Measurements from ENCODE around the gene MAF.

Gene MAF

DNA sequence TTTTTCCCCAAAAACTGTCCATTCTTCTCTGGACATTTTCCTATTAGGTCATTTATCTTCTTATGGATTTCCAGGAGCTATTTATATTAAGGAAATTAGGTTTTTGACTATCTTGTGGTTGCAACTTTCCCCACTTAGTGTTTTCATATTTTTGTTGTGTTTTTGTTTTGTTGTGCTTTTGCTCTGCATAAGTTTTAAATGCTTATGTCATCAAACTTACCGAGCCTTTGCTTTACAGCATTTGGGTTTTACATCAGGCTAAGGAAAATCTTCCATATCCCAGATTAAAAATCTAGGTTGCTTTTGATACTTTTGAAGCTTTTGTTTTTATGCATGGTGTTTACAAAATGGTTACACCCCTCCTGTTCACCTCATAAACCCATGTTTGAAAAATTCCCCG, 27.5 kb downstream of the MAF start:
- H3K9me3 ChIP-seq (ENCODE audit: insufficient read depth, low read length): no peaks in the 10 kb centered on the region
- H3K4me3 ChIP-seq (ENCODE audit: insufficient read length, low read depth): no peak overlapping the region
- no peaks in the 10 kb centered on the region for H3K36me3 ChIP-seq (ENCODE audit: insufficient read depth, insufficient read length, low read length)
- no peak for DNase-seq (ENCODE audit: low read depth, low spot score)
- TF ChIP-seq YY1 (IDR thresholded peaks at IDR 0.05; ENCODE audit: insufficient read depth, insufficient read length) (no peak), SUZ12 (IDR thresholded peaks at IDR 0.05; ENCODE audit: extremely low read depth, insufficient read depth, insufficient read length) (no peak), ZNF274 (IDR thresholded peaks at IDR 0.05; ENCODE audit: low read depth, low read length) (no peak)
- H3K9ac ChIP-seq (ENCODE audit: insufficient read length, low read depth): no peak overlapping the region
- H3K4me1 ChIP-seq (ENCODE audit: insufficient read depth, insufficient read length): peaks cover 5% of the 10 kb centered on the region
- peaks cover 2% of the 10 kb centered on the region for H3K27me3 ChIP-seq (ENCODE audit: insufficient read depth, insufficient read length)

DNA sequence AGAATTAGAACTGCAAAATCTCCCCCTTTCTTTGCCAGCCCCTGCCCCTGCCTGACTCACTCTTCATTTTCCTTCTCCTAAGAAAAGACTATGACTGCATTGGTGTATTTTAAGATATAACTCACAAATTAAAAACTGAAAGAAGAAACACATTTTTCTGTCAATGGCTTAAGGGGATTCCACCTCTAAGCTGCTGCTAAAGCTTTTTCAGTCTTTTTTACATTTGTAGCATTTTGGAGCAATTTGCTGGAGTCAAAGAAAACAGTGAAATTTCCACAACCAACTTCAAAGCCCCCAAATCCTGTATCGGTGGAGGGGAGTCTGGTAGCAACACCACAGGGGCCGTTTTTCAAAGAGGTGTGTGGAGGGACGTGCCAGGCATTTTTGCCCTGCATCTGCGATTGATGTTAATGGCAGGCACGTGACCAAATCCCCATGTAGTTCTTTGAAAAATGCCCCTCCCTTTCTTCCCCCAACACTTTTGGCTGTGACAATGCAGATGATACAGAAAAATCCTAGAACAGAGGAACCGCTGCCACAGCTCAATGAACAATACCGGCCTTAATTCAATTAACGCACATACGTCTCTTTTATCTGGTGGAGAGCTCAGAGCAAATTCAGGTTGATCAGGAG, 28.5 kb downstream of the MAF start:
- no peak for DNase-seq (ENCODE audit: low read depth, low spot score)
- Histone ChIP-seq H3K4me3 (ENCODE audit: insufficient read length, low read depth) (no peak overlapping the region), H3K4me1 (ENCODE audit: insufficient read depth, insufficient read length) (peaks cover 5% of the 10 kb centered on the region), H3K36me3 (ENCODE audit: insufficient read depth, insufficient read length, low read length) (no peaks in the 10 kb centered on the region), H3K9ac (ENCODE audit: insufficient read length, low read depth) (no peak overlapping the region), H3K9me3 (ENCODE audit: insufficient read depth, low read length) (no peaks in the 10 kb centered on the region), H3K27me3 (ENCODE audit: insufficient read depth, insufficient read length) (peaks cover 2% of the 10 kb centered on the region)
- TF ChIP-seq YY1 (IDR thresholded peaks at IDR 0.05; ENCODE audit: insufficient read depth, insufficient read length): no peak
- no peak for TF ChIP-seq ZNF274 (IDR thresholded peaks at IDR 0.05; ENCODE audit: low read depth, low read length)
- no peak for TF ChIP-seq SUZ12 (IDR thresholded peaks at IDR 0.05; ENCODE audit: extremely low read depth, insufficient read depth, insufficient read length)

DNA sequence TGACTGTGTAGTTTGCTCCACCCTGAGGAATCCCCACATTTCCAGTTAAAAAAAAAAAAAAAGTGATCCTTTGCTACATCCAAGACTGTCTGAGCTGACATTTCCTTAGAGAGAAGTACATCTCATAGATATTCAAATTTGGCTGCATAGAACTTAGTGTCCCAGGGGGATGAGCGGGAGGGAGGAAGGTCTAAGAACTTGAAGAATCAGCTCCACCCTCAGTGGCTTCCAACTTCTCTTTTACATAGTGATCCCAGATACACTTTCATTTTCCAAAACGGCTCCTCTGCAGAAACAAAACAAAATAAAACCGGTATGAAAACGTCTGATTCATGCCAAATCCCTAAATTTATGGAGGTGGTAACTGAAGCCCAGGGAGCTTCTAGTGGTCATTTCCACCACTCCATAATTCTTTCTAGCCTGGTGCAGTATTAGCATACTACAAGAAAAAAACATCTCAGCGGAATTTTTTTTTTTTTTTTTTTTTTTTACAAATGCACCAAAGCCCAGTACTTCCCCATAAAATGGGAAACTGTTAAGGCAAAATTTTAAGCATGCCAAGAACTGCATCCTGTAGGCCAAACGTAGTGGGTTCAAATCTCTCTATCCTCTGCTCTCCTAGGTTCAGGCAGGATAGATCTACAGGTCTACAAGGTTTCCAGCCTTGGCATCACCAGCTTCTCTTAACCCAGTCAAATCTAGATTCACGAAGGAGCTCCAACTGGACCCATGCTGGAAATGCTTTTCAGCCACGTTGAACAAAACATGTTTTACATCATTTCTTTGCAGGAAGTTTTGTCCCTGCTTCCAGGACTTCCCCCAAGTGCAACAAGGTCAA, 29.3 kb downstream of the MAF start:
- H3K9ac ChIP-seq (ENCODE audit: insufficient read length, low read depth): no peak overlapping the region
- H3K9me3 ChIP-seq (ENCODE audit: insufficient read depth, low read length): no peaks in the 10 kb centered on the region
- peaks cover 5% of the 10 kb centered on the region for H3K4me1 ChIP-seq (ENCODE audit: insufficient read depth, insufficient read length)
- TF ChIP-seq SUZ12 (IDR thresholded peaks at IDR 0.05; ENCODE audit: extremely low read depth, insufficient read depth, insufficient read length): no peak
- no peak for TF ChIP-seq YY1 (IDR thresholded peaks at IDR 0.05; ENCODE audit: insufficient read depth, insufficient read length)
- TF ChIP-seq ZNF274 (IDR thresholded peaks at IDR 0.05; ENCODE audit: low read depth, low read length): no peak
- DNase-seq (ENCODE audit: low read depth, low spot score): peak; percentile 39
- H3K36me3 ChIP-seq (ENCODE audit: insufficient read depth, insufficient read length, low read length): no peaks in the 10 kb centered on the region
- H3K27me3 ChIP-seq (ENCODE audit: insufficient read depth, insufficient read length): peaks cover 2% of the 10 kb centered on the region
- H3K4me3 ChIP-seq (ENCODE audit: insufficient read length, low read depth): no peak overlapping the region

DNA sequence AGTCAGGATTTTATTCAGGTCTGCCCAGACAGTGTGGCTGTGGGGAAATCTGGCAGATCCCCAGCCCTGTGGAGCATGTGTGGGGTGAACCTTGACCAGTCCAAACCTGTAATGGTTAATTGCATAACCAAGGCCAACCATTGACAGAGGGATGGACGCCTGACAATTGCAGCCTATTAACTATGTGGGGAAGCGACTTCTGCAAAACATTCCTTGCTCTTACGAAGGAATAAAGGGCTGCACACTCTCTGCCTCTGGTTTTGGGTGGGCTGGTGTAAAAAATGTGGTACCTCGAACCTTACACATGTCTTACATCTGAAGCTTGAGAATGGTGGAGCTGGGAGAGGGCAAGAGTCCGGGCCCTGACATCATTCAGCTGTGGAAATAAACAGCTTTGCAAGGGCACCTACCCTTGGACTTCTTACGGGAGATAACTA, 35.8 kb downstream of the MAF start:
- no peak for TF ChIP-seq ZNF274 (IDR thresholded peaks at IDR 0.05; ENCODE audit: low read depth, low read length)
- no peak for TF ChIP-seq YY1 (IDR thresholded peaks at IDR 0.05; ENCODE audit: insufficient read depth, insufficient read length)
- TF ChIP-seq SUZ12 (IDR thresholded peaks at IDR 0.05; ENCODE audit: extremely low read depth, insufficient read depth, insufficient read length): no peak
- DNase-seq (ENCODE audit: low read depth, low spot score): no peak
- H3K9ac ChIP-seq (ENCODE audit: insufficient read length, low read depth): no peak overlapping the region
- H3K9me3 ChIP-seq (ENCODE audit: insufficient read depth, low read length): no peaks in the 10 kb centered on the region
- peaks cover 9% of the 10 kb centered on the region for H3K4me1 ChIP-seq (ENCODE audit: insufficient read depth, insufficient read length)
- H3K27me3 ChIP-seq (ENCODE audit: insufficient read depth, insufficient read length): no peaks in the 10 kb centered on the region
- no peaks in the 10 kb centered on the region for H3K36me3 ChIP-seq (ENCODE audit: insufficient read depth, insufficient read length, low read length)
- no peak overlapping the region for H3K4me3 ChIP-seq (ENCODE audit: insufficient read length, low read depth)

DNA sequence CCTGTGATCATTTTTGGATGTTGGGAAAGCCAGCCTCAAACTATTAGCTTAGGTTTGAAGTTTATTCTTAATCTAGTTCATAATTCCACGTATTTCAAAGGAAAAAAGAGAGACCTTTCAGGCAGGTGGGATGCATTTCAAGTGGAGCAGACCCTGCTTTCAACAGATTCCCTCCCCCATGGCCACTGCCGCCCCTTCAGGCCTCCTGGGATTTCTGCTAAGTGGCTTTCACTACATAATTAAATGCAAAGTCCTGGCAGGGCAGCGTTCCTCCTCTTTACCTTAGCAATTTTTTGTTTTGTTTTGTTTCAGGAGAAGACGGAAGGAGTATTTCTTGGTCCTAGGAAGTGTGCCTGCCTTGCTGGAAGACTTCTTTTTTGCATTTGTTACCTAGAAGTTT, 36.6 kb downstream of the MAF start:
- Histone ChIP-seq H3K9me3 (ENCODE audit: insufficient read depth, low read length) (no peaks in the 10 kb centered on the region), H3K4me1 (ENCODE audit: insufficient read depth, insufficient read length) (peaks cover 7% of the 10 kb centered on the region), H3K9ac (ENCODE audit: insufficient read length, low read depth) (no peak overlapping the region), H3K36me3 (ENCODE audit: insufficient read depth, insufficient read length, low read length) (no peaks in the 10 kb centered on the region), H3K27me3 (ENCODE audit: insufficient read depth, insufficient read length) (no peaks in the 10 kb centered on the region), H3K4me3 (ENCODE audit: insufficient read length, low read depth) (no peak overlapping the region)
- DNase-seq (ENCODE audit: low read depth, low spot score): peak; percentile 11
- TF ChIP-seq ZNF274 (IDR thresholded peaks at IDR 0.05; ENCODE audit: low read depth, low read length) (no peak), SUZ12 (IDR thresholded peaks at IDR 0.05; ENCODE audit: extremely low read depth, insufficient read depth, insufficient read length) (no peak), YY1 (IDR thresholded peaks at IDR 0.05; ENCODE audit: insufficient read depth, insufficient read length) (no peak)

DNA sequence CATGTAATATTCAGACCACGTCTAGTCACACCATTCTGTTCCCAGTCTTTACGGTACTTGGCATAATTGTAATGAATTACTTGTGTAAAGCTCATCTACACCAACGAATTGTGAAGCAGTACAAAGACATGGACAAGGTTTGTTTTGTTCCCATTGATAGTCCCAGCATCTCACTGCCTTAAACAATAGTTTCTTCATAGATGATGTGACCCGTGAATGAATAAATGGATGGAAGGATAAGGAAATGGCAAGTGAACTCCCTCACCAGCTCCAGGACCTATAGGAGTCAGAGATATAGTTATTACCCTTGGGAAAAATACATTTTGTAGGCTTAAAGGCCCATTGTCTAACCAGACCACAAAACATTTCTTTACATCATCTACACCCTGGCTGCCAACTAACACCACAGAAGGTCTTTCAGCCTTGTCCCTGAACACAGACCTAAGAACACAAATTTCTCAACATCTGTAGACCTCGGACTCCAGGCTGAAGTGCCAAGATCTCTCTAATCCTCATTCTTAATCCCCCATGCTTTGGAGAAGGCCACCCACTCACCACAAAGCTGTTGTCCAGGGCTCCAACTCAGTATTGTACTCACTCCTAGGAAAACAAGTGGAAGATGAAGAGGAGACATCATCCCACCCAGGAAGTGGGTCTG, 38.2 kb downstream of the MAF start:
- DNase-seq (ENCODE audit: low read depth, low spot score): no peak
- H3K4me1 ChIP-seq (ENCODE audit: insufficient read depth, insufficient read length): peaks cover 4% of the 10 kb centered on the region
- no peak for TF ChIP-seq SUZ12 (IDR thresholded peaks at IDR 0.05; ENCODE audit: extremely low read depth, insufficient read depth, insufficient read length)
- TF ChIP-seq ZNF274 (IDR thresholded peaks at IDR 0.05; ENCODE audit: low read depth, low read length): no peak
- no peak for TF ChIP-seq YY1 (IDR thresholded peaks at IDR 0.05; ENCODE audit: insufficient read depth, insufficient read length)
- H3K9ac ChIP-seq (ENCODE audit: insufficient read length, low read depth): no peak overlapping the region
- H3K4me3 ChIP-seq (ENCODE audit: insufficient read length, low read depth): no peak overlapping the region
- no peaks in the 10 kb centered on the region for H3K27me3 ChIP-seq (ENCODE audit: insufficient read depth, insufficient read length)
- H3K36me3 ChIP-seq (ENCODE audit: insufficient read depth, insufficient read length, low read length): no peaks in the 10 kb centered on the region
- no peaks in the 10 kb centered on the region for H3K9me3 ChIP-seq (ENCODE audit: insufficient read depth, low read length)

DNA sequence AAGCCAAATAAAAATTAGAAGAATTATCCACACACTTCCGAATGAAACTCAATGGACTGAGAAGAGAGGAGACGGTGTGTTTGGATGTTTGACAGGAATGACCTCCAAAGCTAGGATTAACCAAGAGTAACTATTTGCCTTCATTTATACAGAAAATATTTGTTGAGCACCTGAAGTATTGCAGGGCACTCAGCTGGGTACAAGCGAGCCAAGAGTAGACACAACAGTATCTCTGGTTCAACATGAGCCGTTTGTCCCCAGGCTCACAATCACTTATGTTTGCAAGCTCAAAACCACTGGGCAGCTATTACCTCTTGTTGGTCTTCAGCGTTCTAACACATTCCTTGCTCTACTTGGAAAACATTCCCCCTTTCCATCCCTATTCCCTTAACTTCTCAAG, 38.8 kb downstream of the MAF start:
- Histone ChIP-seq H3K36me3 (ENCODE audit: insufficient read depth, insufficient read length, low read length) (no peaks in the 10 kb centered on the region), H3K9me3 (ENCODE audit: insufficient read depth, low read length) (no peaks in the 10 kb centered on the region), H3K27me3 (ENCODE audit: insufficient read depth, insufficient read length) (no peaks in the 10 kb centered on the region), H3K9ac (ENCODE audit: insufficient read length, low read depth) (no peak overlapping the region), H3K4me3 (ENCODE audit: insufficient read length, low read depth) (no peak overlapping the region), H3K4me1 (ENCODE audit: insufficient read depth, insufficient read length) (peaks cover 4% of the 10 kb centered on the region)
- no peak for TF ChIP-seq ZNF274 (IDR thresholded peaks at IDR 0.05; ENCODE audit: low read depth, low read length)
- TF ChIP-seq SUZ12 (IDR thresholded peaks at IDR 0.05; ENCODE audit: extremely low read depth, insufficient read depth, insufficient read length): no peak
- TF ChIP-seq YY1 (IDR thresholded peaks at IDR 0.05; ENCODE audit: insufficient read depth, insufficient read length): no peak
- DNase-seq (ENCODE audit: low read depth, low spot score): no peak

Measured in NT2/D1 (cell line).